Panc1 (cell line): ENCODE measurements around the gene PARVG. TPM values are rescaled to one million over a fixed set of nuclear protein-coding genes. Genes with fewer than 3 reads are reported as not detected.

Experiments
- ATAC-seq: fragments of 200-7000 bp; cut with Tn5 transposase; 2 replicates; pipeline ENCODE4 v1.9.1; 2020; ENCODE audit warnings: mild to moderate bottlenecking, moderate library complexity
- BruUV-seq: library from RNA; stranded (reverse); fragments of 400-500 nt; replicated peaks from 2 replicates; lab custom pipeline; 2021; lab: Mats Ljungman, UMichigan
- CTCF ChIA-PET: fragments of 300-600 bp; sonication (Branson Sonifier 250); formaldehyde crosslinking; loops from one replicate; lab custom pipeline; 2022; ENCODE audit warnings: antibody characterized with exemption; lab: Charles Lee
- POLR2A ChIA-PET: fragments of 300-600 bp; sonication (Branson Sonifier 250); formaldehyde crosslinking; loops from one replicate; lab custom pipeline; 2022; ENCODE audit warnings: antibody characterized with exemption; lab: Charles Lee
- DNase-seq: peaks from one replicate; pipeline ENCODE4 v3.0.0-alpha.2; 2010; ENCODE audit warnings: low read depth, low spot score
- H3K27ac ChIP-seq: 2 replicates; pipeline ENCODE4 v1.5.1; 2011; ENCODE audit warnings: mild to moderate bottlenecking, low read length, inconsistent platforms
- H3K27me3 ChIP-seq: fragments of 200-500 bp; sonication (Bioruptor generic); 2 replicates; pipeline ENCODE4 v1.6.0; 2014; ENCODE audit warnings: low read length, inconsistent platforms; ENCODE audit not compliant: control insufficient read depth, insufficient read depth
- H3K36me3 ChIP-seq: fragments of 200-500 bp; sonication (Bioruptor generic); 2 replicates; pipeline ENCODE4 v1.5.1; 2014; ENCODE audit warnings: inconsistent platforms, mild to moderate bottlenecking, low read length, moderate library complexity; ENCODE audit not compliant: control insufficient read depth, insufficient read depth
- H3K4me1 ChIP-seq: 2 replicates; pipeline ENCODE4 v1.5.1; 2011; ENCODE audit warnings: inconsistent platforms, mild to moderate bottlenecking, low read length, moderate library complexity; ENCODE audit not compliant: control insufficient read depth, insufficient read depth
- H3K4me3 ChIP-seq, 2 experiments: 2 replicates each; pipeline ENCODE4 v1.5.1; 2011 to 2012; ENCODE audit warnings: low read depth in 2 of 2, low read length in 2 of 2, mild to moderate bottlenecking in 2 of 2, inconsistent platforms in 1 of 2, moderate library complexity in 1 of 2
- H3K9me3 ChIP-seq: fragments of 200-500 bp; sonication (Bioruptor generic); 2 replicates; pipeline ENCODE4 v1.5.1; 2014; ENCODE audit warnings: low read depth, mild to moderate bottlenecking, inconsistent platforms, low read length, moderate library complexity; ENCODE audit not compliant: control insufficient read depth, insufficient read depth
- POLR2AphosphoS5 ChIP-seq: IDR thresholded peaks from 2 replicates; pipeline ENCODE4 v1.6.1; 2012; ENCODE audit warnings: mild to moderate bottlenecking, low read depth, low read length, moderate library complexity
- REST ChIP-seq, 2 experiments: IDR thresholded peaks; 2 replicates each; pipeline ENCODE4 v1.6.1; 2011 to 2012; ENCODE audit warnings: low read depth in 2 of 2, control low read depth in 1 of 2, low read length in 1 of 2, mild to moderate bottlenecking in 1 of 2, moderate library complexity in 1 of 2; ENCODE audit not compliant: insufficient read depth in 1 of 2
- SIN3A ChIP-seq: IDR thresholded peaks from 2 replicates; pipeline ENCODE4 v1.6.1; 2012; ENCODE audit warnings: low read depth, mild to moderate bottlenecking, low read length, moderate library complexity, borderline replicate concordance; ENCODE audit not compliant: insufficient read depth
- TCF7L2 ChIP-seq: IDR thresholded peaks from 2 replicates; pipeline ENCODE4 v1.6.1; 2011; ENCODE audit warnings: mild to moderate bottlenecking, low read depth, low read length, inconsistent platforms
- in situ Hi-C: cut with HindIII; loops from 2 replicates; pipeline ENCODE4 v1.10.0; 2016; ENCODE audit warnings: low sequenced_read_pairs, low pct_unique_long_range_greater_than_20kb
- intact Hi-C: fragments of 100-400 bp; cut with micrococcal nuclease; formaldehyde crosslinking; loops from one replicate; pipeline ENCODE4 v1.10.0; 2022; ENCODE audit not compliant: unreplicated experiment
- total RNA-seq: library from RNA; stranded (reverse); gene quantifications from one replicate; pipeline ENCODE4 v1.2.1, GENCODE V29; 2021; ENCODE audit not compliant: unreplicated experiment
- TF ChIP-seq, protein P1 (sequence below): fragments of 450-650 bp; IDR thresholded peaks from 2 replicates; pipeline ENCODE4 v1.5.1; 2017; ENCODE audit warnings: mild to moderate bottlenecking

PARVG gene
- total RNA-seq, 1 experiment from 2014 or later, result 0.21 TPM

DNA sequence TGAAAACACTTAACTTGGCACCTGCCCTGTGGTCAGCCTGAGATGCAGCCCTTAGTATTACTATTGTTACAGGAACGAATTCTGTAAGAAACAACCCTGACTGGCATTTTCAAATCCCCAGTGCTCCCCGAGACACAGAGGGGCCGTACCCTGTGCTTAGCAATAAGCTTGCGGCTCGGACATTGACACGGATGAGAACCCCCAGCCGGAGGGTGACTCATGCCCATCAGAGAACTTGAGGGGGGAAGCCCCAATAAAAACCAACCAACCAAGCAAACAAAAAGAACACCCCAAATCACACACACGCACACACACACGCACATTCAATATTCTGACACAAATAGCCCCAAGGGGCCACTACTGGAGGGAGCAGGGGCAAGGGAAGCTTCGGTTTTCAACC lies 68.2 kb downstream of the PARVG start:
- in situ Hi-C loops (no loop called here), intact Hi-C loops (no loop called here)
- TF ChIP-seq SIN3A (no peak), TCF7L2 (no peak), POLR2AphosphoS5 (no peak), REST (IDR thresholded peaks at IDR 0.05; ENCODE audit: insufficient read depth in 1 of 2, low read depth in 2 of 2, low read length in 1 of 2) (no peak)
- TF ChIP-seq, protein P1, sequence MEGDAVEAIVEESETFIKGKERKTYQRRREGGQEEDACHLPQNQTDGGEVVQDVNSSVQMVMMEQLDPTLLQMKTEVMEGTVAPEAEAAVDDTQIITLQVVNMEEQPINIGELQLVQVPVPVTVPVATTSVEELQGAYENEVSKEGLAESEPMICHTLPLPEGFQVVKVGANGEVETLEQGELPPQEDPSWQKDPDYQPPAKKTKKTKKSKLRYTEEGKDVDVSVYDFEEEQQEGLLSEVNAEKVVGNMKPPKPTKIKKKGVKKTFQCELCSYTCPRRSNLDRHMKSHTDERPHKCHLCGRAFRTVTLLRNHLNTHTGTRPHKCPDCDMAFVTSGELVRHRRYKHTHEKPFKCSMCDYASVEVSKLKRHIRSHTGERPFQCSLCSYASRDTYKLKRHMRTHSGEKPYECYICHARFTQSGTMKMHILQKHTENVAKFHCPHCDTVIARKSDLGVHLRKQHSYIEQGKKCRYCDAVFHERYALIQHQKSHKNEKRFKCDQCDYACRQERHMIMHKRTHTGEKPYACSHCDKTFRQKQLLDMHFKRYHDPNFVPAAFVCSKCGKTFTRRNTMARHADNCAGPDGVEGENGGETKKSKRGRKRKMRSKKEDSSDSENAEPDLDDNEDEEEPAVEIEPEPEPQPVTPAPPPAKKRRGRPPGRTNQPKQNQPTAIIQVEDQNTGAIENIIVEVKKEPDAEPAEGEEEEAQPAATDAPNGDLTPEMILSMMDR, result no peak
- CTCF ChIA-PET, result no interaction called here
- DNase-seq (no peak), ATAC-seq (no peak)
- POLR2A ChIA-PET, result no interaction called here
- no TSS peak for BruUV-seq
- Histone ChIP-seq H3K27ac (no peak overlapping the region), H3K4me1 (no peaks in the 10 kb centered on the region), H3K4me3 (no peak overlapping the region), H3K27me3 (no peaks in the 10 kb centered on the region; the same call in 1 of the 2 replicates), H3K9me3 (no peaks in the 10 kb centered on the region), H3K36me3 (no peaks in the 10 kb centered on the region)

- Histone ChIP-seq H3K27ac (no peak overlapping the region), H3K4me1 (no peaks in the 10 kb centered on the region), H3K4me3 (no peak overlapping the region), H3K27me3 (no peaks in the 10 kb centered on the region), H3K9me3 (no peaks in the 10 kb centered on the region), H3K36me3 (no peaks in the 10 kb centered on the region)
- in situ Hi-C loops (no loop called here), intact Hi-C loops (no loop called here)
- DNase-seq, result no peak
- TF ChIP-seq, protein P1, result no peak
- TF ChIP-seq POLR2AphosphoS5 (no peak), TCF7L2 (no peak), REST (IDR thresholded peaks at IDR 0.05; ENCODE audit: insufficient read depth in 1 of 2, low read depth in 2 of 2, low read length in 1 of 2) (no peak), SIN3A (no peak)
- no TSS peak for BruUV-seq
- ChIA-PET POLR2A (interaction anchor here (0.6 kb wide), 1 partner anchor 444 kb away, joined by 5 read pairs; no protein-coding TSS in a partner anchor), CTCF (no interaction called here)
- ATAC-seq, result no peak
Measured at GRCh38 chr22:44249376-44250147, 68.8 kb downstream of the PARVG start.
